H1 (cell line): Measurements from ENCODE around the gene RNF13.
"Not testable (repeated sequence)": the region's sequence is repeated elsewhere in the genome, so short reads cannot be mapped to it uniquely, and the experiment has no call there.

Experiments used
- CEBPB ChIP-seq: IDR thresholded peaks from 2 replicates; pipeline ENCODE4 v1.6.1; 2012; ENCODE audit warnings: low read depth, low read length
- CHD1 ChIP-seq: IDR thresholded peaks from 2 replicates; pipeline ENCODE4 v1.6.1; 2012; ENCODE audit warnings: low read depth, low read length, improper control_type of control experiment
- EP300 ChIP-seq, 2 experiments: IDR thresholded peaks; 1 replicate in 1 of 2; 2 replicates in 1 of 2; pipeline ENCODE4 v1.6.1; 2011 to 2012; ENCODE audit warnings: low read depth in 2 of 2, low read length in 2 of 2, mild to moderate bottlenecking in 2 of 2, borderline replicate concordance in 1 of 2, inconsistent platforms in 1 of 2, moderate library complexity in 1 of 2
- EZH2 ChIP-seq: fragments of 200-600 bp; sonication (generic); IDR thresholded peaks from 2 replicates; pipeline ENCODE4 v1.7.1; 2012; ENCODE audit warnings: low read depth, mild to moderate bottlenecking, moderate library complexity, low read length, inconsistent platforms; ENCODE audit not compliant: severe bottlenecking
- KDM4A ChIP-seq: IDR thresholded peaks from one replicate; pipeline ENCODE4 v1.7.1; 2012; ENCODE audit warnings: low read depth, mild to moderate bottlenecking, moderate library complexity, low read length, inconsistent platforms; ENCODE audit not compliant: severe bottlenecking
- PHF8 ChIP-seq: fragments of 200-600 bp; sonication (generic); conservative IDR thresholded peaks from 2 replicates; pipeline ENCODE4 v1.7.1; 2012; ENCODE audit warnings: low read depth, mild to moderate bottlenecking, inconsistent platforms, low read length, moderate library complexity
- POLR2AphosphoS5 ChIP-seq: IDR thresholded peaks from 2 replicates; pipeline ENCODE4 v1.6.1; 2011; ENCODE audit warnings: low read depth, low read length
- RAD21 ChIP-seq, 2 experiments: IDR thresholded peaks in 1 of 2; conservative IDR thresholded peaks in 1 of 2; 2 replicates each; pipeline ENCODE4 v1.6.1; 2011; ENCODE audit warnings: low read depth in 2 of 2, low read length in 2 of 2, improper control_type of control experiment in 1 of 2, inconsistent platforms in 1 of 2, mild to moderate bottlenecking in 1 of 2, moderate library complexity in 1 of 2
- SP2 ChIP-seq: IDR thresholded peaks from 2 replicates; pipeline ENCODE4 v1.6.1; 2012; ENCODE audit warnings: mild to moderate bottlenecking, low read length, inconsistent platforms
- TAF1 ChIP-seq: IDR thresholded peaks from 2 replicates; pipeline ENCODE4 v1.6.1; 2011; ENCODE audit warnings: mild to moderate bottlenecking, low read depth, low read length
- TF ChIP-seq, protein P1 (sequence below): IDR thresholded peaks from 2 replicates; pipeline ENCODE4 v1.6.1; 2011; ENCODE audit warnings: low read depth, mild to moderate bottlenecking, low read length; ENCODE audit not compliant: insufficient read depth
- TF ChIP-seq, protein P2 (sequence below), 3 experiments: IDR thresholded peaks; 1 replicate in 2 of 3; 2 replicates in 1 of 3; pipeline versions ENCODE4 v1.5.1 to v1.6.1; 2011; ENCODE audit warnings: low read length in 3 of 3, mild to moderate bottlenecking in 3 of 3, inconsistent platforms in 2 of 3, low read depth in 1 of 3, moderate library complexity in 1 of 3; ENCODE audit not compliant: insufficient read depth in 1 of 3; ENCODE audit errors: control extremely low read depth in 1 of 3

DNA sequence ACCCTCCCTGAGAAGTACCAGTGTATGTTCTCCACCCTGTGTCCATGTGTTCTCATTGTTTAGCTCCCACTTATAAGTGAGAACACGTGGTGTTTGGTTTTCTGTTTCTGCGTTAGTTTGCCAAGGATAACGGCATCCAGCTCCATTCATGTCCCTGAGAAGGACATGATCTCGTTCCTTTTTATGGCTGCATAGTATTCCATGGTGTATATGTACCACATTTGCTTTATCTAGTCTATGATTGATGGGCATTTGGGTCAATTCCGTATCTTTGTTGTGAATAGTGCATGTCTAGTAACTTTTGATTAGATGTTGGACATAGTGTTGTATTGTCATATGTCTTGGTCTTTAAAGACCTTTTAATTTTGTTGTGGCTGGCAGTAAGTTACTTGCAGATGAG is 70.8 kb downstream of the RNF13 start:
- TF ChIP-seq, protein P1, sequence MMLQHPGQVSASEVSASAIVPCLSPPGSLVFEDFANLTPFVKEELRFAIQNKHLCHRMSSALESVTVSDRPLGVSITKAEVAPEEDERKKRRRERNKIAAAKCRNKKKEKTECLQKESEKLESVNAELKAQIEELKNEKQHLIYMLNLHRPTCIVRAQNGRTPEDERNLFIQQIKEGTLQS = not testable (repeated sequence)
- TF ChIP-seq KDM4A; CHD1; POLR2AphosphoS5; CEBPB; EP300 (IDR thresholded peaks at IDR 0.05; ENCODE audit: borderline replicate concordance in 1 of 2, low read depth in 2 of 2, low read length in 2 of 2); TAF1; RAD21 (IDR thresholded peaks at IDR 0.05 in 1 of 2, conservative IDR thresholded peaks at IDR 0.05 in 1 of 2; ENCODE audit: low read depth in 2 of 2, low read length in 2 of 2); SP2; EZH2; PHF8: not testable (repeated sequence)
- TF ChIP-seq, protein P2, sequence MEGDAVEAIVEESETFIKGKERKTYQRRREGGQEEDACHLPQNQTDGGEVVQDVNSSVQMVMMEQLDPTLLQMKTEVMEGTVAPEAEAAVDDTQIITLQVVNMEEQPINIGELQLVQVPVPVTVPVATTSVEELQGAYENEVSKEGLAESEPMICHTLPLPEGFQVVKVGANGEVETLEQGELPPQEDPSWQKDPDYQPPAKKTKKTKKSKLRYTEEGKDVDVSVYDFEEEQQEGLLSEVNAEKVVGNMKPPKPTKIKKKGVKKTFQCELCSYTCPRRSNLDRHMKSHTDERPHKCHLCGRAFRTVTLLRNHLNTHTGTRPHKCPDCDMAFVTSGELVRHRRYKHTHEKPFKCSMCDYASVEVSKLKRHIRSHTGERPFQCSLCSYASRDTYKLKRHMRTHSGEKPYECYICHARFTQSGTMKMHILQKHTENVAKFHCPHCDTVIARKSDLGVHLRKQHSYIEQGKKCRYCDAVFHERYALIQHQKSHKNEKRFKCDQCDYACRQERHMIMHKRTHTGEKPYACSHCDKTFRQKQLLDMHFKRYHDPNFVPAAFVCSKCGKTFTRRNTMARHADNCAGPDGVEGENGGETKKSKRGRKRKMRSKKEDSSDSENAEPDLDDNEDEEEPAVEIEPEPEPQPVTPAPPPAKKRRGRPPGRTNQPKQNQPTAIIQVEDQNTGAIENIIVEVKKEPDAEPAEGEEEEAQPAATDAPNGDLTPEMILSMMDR (IDR thresholded peaks at IDR 0.05; ENCODE audit: control extremely low read depth in 1 of 3, insufficient read depth in 1 of 3, low read depth in 1 of 3, low read length in 3 of 3) = not testable (repeated sequence)
